Peyer's patch (tissue), 4 donors: ENCODE results near the gene NPAS2. TPM values are rescaled to one million over a fixed set of nuclear protein-coding genes. Genes with fewer than 3 reads are reported as not detected.

ENCODE experiments used
- DNase-seq, 3 donors: peaks; one replicate each; pipeline ENCODE4 v3.0.0-alpha.2; 2017 to 2019
- H3K27ac ChIP-seq, 4 donors: fragments of 200-600 bp; sonication (generic); one replicate each; pipeline ENCODE4 v1.5.1; 2016 to 2019
- H3K27me3 ChIP-seq, 2 donors: fragments of 200-600 bp; sonication (generic); one replicate each; pipeline ENCODE4 v1.5.1; 2019
- H3K36me3 ChIP-seq, 3 donors: fragments of 200-600 bp; sonication (generic); one replicate each; pipeline ENCODE4 v1.5.1; 2016 to 2019
- H3K4me1 ChIP-seq, 4 donors: fragments of 200-600 bp; sonication (generic); one replicate each; pipeline ENCODE4 v1.5.1; 2016 to 2019
- H3K4me3 ChIP-seq, 4 donors: fragments of 200-600 bp; sonication (generic); 1 replicate in 3 of 4; 2 replicates in 1 of 4; pipeline ENCODE4 v1.5.1; 2016 to 2019; ENCODE audit warnings: mild to moderate bottlenecking in 1 of 4
- H3K9me3 ChIP-seq, 4 donors: fragments of 200-600 bp; sonication (generic); one replicate each; pipeline ENCODE4 v1.5.1; 2016 to 2019; ENCODE audit warnings: mild to moderate bottlenecking in 1 of 4
- CTCF ChIP-seq, 6 experiments: fragments of 450-650 bp in 4 of 6; fragments of 200-600 bp in 2 of 6; sonication (generic) in 1 of 6; IDR thresholded peaks; one replicate each; pipeline ENCODE4 v1.5.1; 2017 to 2019; ENCODE audit warnings: antibody characterized with exemption in 6 of 6, mild to moderate bottlenecking in 3 of 6, moderate library complexity in 1 of 6
- POLR2A ChIP-seq, 2 donors: fragments of 450-650 bp; IDR thresholded peaks; one replicate each; pipeline ENCODE4 v1.5.1; 2017; ENCODE audit warnings: antibody characterized with exemption in 2 of 2, mild to moderate bottlenecking in 2 of 2, moderate library complexity in 2 of 2
- total RNA-seq, 4 donors: library from RNA; depleted of rRNA; stranded (reverse); fragments of >200 nt; gene quantifications; one replicate each; pipeline ENCODE4 v1.1.0, GENCODE V29; 2016

The NPAS2 gene
- total RNA-seq, 4 donors from 2014 or later: 29.7 to 99.5 (median 95.5) TPM

DNA sequence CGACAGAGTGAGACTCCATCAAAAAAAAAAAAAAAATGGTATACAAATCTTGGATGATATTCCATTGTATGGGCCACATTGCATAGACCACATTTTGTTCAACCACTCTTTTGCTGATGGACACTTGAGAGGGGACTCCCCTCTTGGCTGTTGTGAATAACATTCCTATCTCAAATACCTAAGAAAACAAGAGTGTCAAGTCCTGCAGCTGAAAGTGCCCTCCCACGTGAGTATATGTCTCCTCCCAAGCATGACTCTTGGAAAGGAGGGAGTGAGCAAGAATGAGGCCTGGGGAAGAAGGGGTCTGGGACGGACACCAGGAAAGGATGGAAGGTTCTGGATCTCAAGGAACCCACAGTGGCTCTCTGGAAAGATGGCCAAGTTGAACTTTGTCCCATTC is 36.0 kb upstream of the NPAS2 start:
- Histone ChIP-seq H3K4me3 (no peak overlapping the region), H3K9me3 (no peaks in the 10 kb centered on the region), H3K27me3 (no peaks in the 10 kb centered on the region), H3K27ac (peak overlapping the region in 1 of 4 donors; percentile 73), H3K4me1 (peaks cover 0 to 34% (median 0%) of the 10 kb centered on the region in 4 donors), H3K36me3 (no peaks in the 10 kb centered on the region)
- no peak for DNase-seq
- TF ChIP-seq CTCF (IDR thresholded peaks at IDR 0.05) (no peak), POLR2A (IDR thresholded peaks at IDR 0.05) (no peak)

- peaks cover 0 to 34% (median 0%) of the 10 kb centered on the region in 4 donors for H3K4me1 ChIP-seq
- peak overlapping the region in 2 of 4 donors; percentile 44 to 73 for H3K27ac ChIP-seq
- no peak overlapping the region for H3K4me3 ChIP-seq
- no peaks in the 10 kb centered on the region for H3K9me3 ChIP-seq
- no peaks in the 10 kb centered on the region for H3K36me3 ChIP-seq
- TF ChIP-seq CTCF (IDR thresholded peaks at IDR 0.05): no peak
- no peaks in the 10 kb centered on the region for H3K27me3 ChIP-seq
- DNase-seq: peak in 1 of 3 donors; percentile 61
Observed at GRCh38 chr2:100784681-100785080, 35.3 kb upstream of the NPAS2 start.

- no peak for DNase-seq
- peaks cover 0 to 29% (median 0%) of the 10 kb centered on the region in 4 donors for H3K4me1 ChIP-seq
- no peaks in the 10 kb centered on the region for H3K36me3 ChIP-seq
- no peak for TF ChIP-seq POLR2A (IDR thresholded peaks at IDR 0.05)
- TF ChIP-seq CTCF (IDR thresholded peaks at IDR 0.05): no peak
- no peaks in the 10 kb centered on the region for H3K9me3 ChIP-seq
- no peaks in the 10 kb centered on the region for H3K27me3 ChIP-seq
- H3K4me3 ChIP-seq: no peak overlapping the region
- peak overlapping the region in 2 of 4 donors; percentile 44 to 73 for H3K27ac ChIP-seq
Observed at GRCh38 chr2:100785626-100786296, 34.2 kb upstream of the NPAS2 start.

DNA sequence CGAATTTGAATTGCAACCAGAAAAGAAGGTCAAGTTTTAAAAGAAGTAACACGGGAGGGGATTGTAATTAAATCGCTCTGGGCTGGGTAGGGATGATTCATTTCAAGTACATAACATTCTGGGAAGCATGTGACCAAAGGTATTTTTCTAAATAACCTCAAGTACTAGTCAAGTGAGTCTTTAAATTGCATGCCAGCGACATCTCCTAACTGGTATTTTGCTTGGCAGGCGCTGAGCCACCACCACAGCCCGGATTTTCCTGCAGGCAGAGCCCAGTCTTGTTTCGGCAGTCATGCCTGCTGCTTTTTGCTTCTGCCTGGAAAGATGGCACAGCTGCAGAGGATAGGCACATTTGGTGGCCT is 33.7 kb upstream of the NPAS2 start:
- no peak for TF ChIP-seq CTCF (IDR thresholded peaks at IDR 0.05)
- no peak for TF ChIP-seq POLR2A (IDR thresholded peaks at IDR 0.05)
- H3K27ac ChIP-seq: peak overlapping the region in 2 of 4 donors; percentile 44 to 68
- DNase-seq: no peak

DNA sequence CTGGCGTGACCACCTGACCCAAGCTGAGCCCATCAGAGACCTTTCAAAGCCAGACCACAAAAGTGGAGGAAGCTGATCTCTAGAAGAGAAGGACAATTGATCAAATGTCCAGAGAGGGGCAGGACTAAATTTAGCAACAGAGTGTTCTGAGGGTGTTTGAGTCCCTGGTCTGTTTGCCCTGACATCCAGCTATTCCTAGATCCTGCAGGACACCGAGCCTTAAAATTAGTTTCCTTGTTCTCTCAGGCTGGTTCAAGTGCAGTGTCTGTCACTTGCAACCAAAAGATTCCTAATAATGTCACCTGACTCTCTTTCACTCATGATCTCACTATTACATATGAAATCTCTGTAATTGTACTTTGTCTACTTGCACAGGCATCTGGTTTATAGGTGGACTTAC is 33.0 kb upstream of the NPAS2 start:
- no peaks in the 10 kb centered on the region for H3K9me3 ChIP-seq
- H3K27ac ChIP-seq: no peak overlapping the region
- DNase-seq: no peak
- H3K4me3 ChIP-seq: no peak overlapping the region
- TF ChIP-seq CTCF (IDR thresholded peaks at IDR 0.05) (no peak), POLR2A (IDR thresholded peaks at IDR 0.05) (no peak)
- H3K27me3 ChIP-seq: no peaks in the 10 kb centered on the region
- H3K36me3 ChIP-seq: no peaks in the 10 kb centered on the region
- peaks cover 0 to 20% (median 0%) of the 10 kb centered on the region in 4 donors for H3K4me1 ChIP-seq

More for the DNA sequence above, 33.7 kb upstream of the NPAS2 start:
- Histone ChIP-seq H3K4me3 (no peak overlapping the region), H3K9me3 (no peaks in the 10 kb centered on the region), H3K4me1 (peaks cover 0 to 24% (median 0%) of the 10 kb centered on the region in 4 donors), H3K27me3 (no peaks in the 10 kb centered on the region), H3K36me3 (no peaks in the 10 kb centered on the region)
